PC-3 (cell line): ENCODE measurements around the gene SMOC2. TPM values are rescaled to one million over a fixed set of nuclear protein-coding genes. Genes with fewer than 3 reads are reported as not detected.

ENCODE experiments used
- ATAC-seq: fragments of 200-7000 bp; cut with Tn5 transposase; 2 replicates; pipeline ENCODE4 v1.9.1; 2020; ENCODE audit warnings: mild to moderate bottlenecking, moderate library complexity
- BruUV-seq: library from RNA; stranded (reverse); fragments of 400-500 nt; replicated peaks from 2 replicates; lab custom pipeline; 2021; lab: Mats Ljungman, UMichigan
- CTCF ChIA-PET: fragments of 300-600 bp; sonication (Branson Sonifier 250); formaldehyde crosslinking; loops from one replicate; lab custom pipeline; 2022; ENCODE audit warnings: antibody characterized with exemption; lab: Charles Lee
- POLR2A ChIA-PET: fragments of 300-600 bp; sonication (Branson Sonifier 250); formaldehyde crosslinking; loops from one replicate; lab custom pipeline; 2022; ENCODE audit warnings: antibody characterized with exemption; ENCODE audit not compliant: unreplicated experiment; lab: Charles Lee
- DNase-seq: peaks from one replicate; pipeline ENCODE4 v3.0.0-alpha.2; 2015
- H2AFZ ChIP-seq: fragments of 300-600 bp; sonication (generic); 2 replicates; pipeline ENCODE4 v1.6.0; 2016; ENCODE audit warnings: antibody characterized with exemption, low read length
- H3F3A ChIP-seq: fragments of 300-600 bp; sonication (generic); one replicate; pipeline ENCODE4 v1.6.0; 2017; ENCODE audit warnings: antibody characterized with exemption, low read length, control low read depth, mild to moderate bottlenecking; ENCODE audit not compliant: unreplicated experiment
- H3K27ac ChIP-seq: fragments of 300-600 bp; sonication (generic); 2 replicates; pipeline ENCODE4 v1.5.1; 2016; ENCODE audit warnings: mild to moderate bottlenecking, low read length
- H3K27me3 ChIP-seq: fragments of 300-600 bp; sonication (generic); 2 replicates; pipeline ENCODE4 v1.6.1; 2016; ENCODE audit warnings: low read length, mixed read lengths
- H3K36me3 ChIP-seq: fragments of 300-600 bp; sonication (generic); 2 replicates; pipeline ENCODE4 v1.6.1; 2016; ENCODE audit warnings: low read depth, mixed run types, low read length, mixed read lengths
- H3K4me1 ChIP-seq: fragments of 300-600 bp; sonication (generic); 2 replicates; pipeline ENCODE4 v1.5.1; 2016; ENCODE audit warnings: low read length; ENCODE audit not compliant: insufficient read depth
- H3K4me2 ChIP-seq: fragments of 300-600 bp; sonication (generic); 2 replicates; pipeline ENCODE4 v1.6.0; 2016; ENCODE audit warnings: low read length
- H3K4me3 ChIP-seq: fragments of 300-600 bp; sonication (generic); 2 replicates; pipeline ENCODE4 v1.5.1; 2016; ENCODE audit warnings: mild to moderate bottlenecking, low read length, mixed read lengths
- H3K79me2 ChIP-seq: fragments of 300-600 bp; sonication (generic); 2 replicates; pipeline ENCODE4 v1.6.1; 2017; ENCODE audit warnings: low read length, mixed read lengths
- H3K9ac ChIP-seq: fragments of 300-600 bp; sonication (generic); 2 replicates; pipeline ENCODE4 v1.6.0; 2016; ENCODE audit warnings: mild to moderate bottlenecking, low read length
- H3K9me2 ChIP-seq: fragments of 300-600 bp; sonication (generic); replicated peaks from 2 replicates; pipeline ENCODE4 v1.6.1; 2016; ENCODE audit warnings: mixed run types, low read length, mixed read lengths
- H3K9me3 ChIP-seq: fragments of 300-600 bp; sonication (generic); 2 replicates; pipeline ENCODE4 v1.6.1; 2016; ENCODE audit warnings: low read length, mixed read lengths
- H4K20me1 ChIP-seq: fragments of 300-600 bp; sonication (generic); 2 replicates; pipeline ENCODE4 v1.6.1; 2016; ENCODE audit warnings: low read length, mixed read lengths
- EZH2 ChIP-seq: fragments of 300-600 bp; sonication (generic); IDR thresholded peaks from one replicate; pipeline ENCODE4 v1.6.1; 2017; ENCODE audit warnings: antibody characterized with exemption, mild to moderate bottlenecking, low read length; ENCODE audit not compliant: unreplicated experiment
- EZH2phosphoT487 ChIP-seq: fragments of 300-600 bp; sonication (generic); IDR thresholded peaks from 2 replicates; pipeline ENCODE4 v1.6.1; 2018; ENCODE audit warnings: mild to moderate bottlenecking, antibody characterized with exemption, low read length, borderline replicate concordance
- intact Hi-C: fragments of 100-400 bp; cut with micrococcal nuclease; formaldehyde crosslinking; loops from 2 replicates; pipeline ENCODE4 v1.9.0; 2023
- total RNA-seq: library from RNA; depleted of rRNA; stranded (reverse); fragments of >200 nt; gene quantifications from 2 replicates; pipeline ENCODE4 v1.2.3, GENCODE V29; 2014
- TF ChIP-seq, protein P1 (sequence below): fragments of 300-600 bp; sonication (generic); conservative IDR thresholded peaks from 2 replicates; pipeline ENCODE4 v1.5.1; 2017; ENCODE audit warnings: antibody characterized with exemption, low read depth, mild to moderate bottlenecking, low read length

SMOC2 gene
- total RNA-seq, 1 experiment from 2014 or later: not detected

DNA sequence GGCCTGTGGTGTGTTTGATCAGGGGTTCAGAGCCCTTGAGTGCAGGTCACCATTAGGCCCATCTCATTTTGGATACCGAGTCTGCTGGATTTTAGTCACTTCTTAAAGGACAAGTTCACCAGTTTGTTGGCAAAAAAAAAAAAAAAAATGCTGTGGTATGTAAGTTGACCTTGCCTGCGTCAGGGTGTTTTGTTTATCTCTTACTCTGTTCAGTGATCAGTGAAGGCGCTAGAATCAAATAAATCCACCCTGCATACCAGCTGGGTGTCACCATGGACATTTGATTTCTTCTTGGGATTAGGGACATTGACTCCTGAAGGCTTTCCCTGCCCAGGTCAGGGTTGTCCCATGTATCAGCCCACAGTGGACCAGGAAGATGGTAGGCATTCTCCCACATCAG is 6.7 kb downstream of the SMOC2 start:
- Histone ChIP-seq H3K27ac (no peak overlapping the region), H3K27me3 (peaks cover 21% of the 10 kb centered on the region; the same call in 1 of the 2 replicates), H3K4me3 (no peak overlapping the region), H3K36me3 (no peaks in the 10 kb centered on the region), H3K4me1 (no peaks in the 10 kb centered on the region), H3K9ac (no peak overlapping the region), H2AFZ (no peak overlapping the region), H3K4me2 (no peak overlapping the region), H4K20me1 (no peaks in the 10 kb centered on the region), H3K9me2 (no peaks in the 10 kb centered on the region), H3F3A (no peaks in the 10 kb centered on the region), H3K9me3 (no peaks in the 10 kb centered on the region), H3K79me2 (no peaks in the 10 kb centered on the region)
- ChIA-PET POLR2A (no interaction called here), CTCF (no interaction called here)
- intact Hi-C loops: no loop called here
- no TSS peak for BruUV-seq
- no peak for ATAC-seq
- no peak for TF ChIP-seq EZH2phosphoT487
- no peak for TF ChIP-seq EZH2
- TF ChIP-seq, protein P1, sequence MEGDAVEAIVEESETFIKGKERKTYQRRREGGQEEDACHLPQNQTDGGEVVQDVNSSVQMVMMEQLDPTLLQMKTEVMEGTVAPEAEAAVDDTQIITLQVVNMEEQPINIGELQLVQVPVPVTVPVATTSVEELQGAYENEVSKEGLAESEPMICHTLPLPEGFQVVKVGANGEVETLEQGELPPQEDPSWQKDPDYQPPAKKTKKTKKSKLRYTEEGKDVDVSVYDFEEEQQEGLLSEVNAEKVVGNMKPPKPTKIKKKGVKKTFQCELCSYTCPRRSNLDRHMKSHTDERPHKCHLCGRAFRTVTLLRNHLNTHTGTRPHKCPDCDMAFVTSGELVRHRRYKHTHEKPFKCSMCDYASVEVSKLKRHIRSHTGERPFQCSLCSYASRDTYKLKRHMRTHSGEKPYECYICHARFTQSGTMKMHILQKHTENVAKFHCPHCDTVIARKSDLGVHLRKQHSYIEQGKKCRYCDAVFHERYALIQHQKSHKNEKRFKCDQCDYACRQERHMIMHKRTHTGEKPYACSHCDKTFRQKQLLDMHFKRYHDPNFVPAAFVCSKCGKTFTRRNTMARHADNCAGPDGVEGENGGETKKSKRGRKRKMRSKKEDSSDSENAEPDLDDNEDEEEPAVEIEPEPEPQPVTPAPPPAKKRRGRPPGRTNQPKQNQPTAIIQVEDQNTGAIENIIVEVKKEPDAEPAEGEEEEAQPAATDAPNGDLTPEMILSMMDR: no peak
- DNase-seq: no peak

DNA sequence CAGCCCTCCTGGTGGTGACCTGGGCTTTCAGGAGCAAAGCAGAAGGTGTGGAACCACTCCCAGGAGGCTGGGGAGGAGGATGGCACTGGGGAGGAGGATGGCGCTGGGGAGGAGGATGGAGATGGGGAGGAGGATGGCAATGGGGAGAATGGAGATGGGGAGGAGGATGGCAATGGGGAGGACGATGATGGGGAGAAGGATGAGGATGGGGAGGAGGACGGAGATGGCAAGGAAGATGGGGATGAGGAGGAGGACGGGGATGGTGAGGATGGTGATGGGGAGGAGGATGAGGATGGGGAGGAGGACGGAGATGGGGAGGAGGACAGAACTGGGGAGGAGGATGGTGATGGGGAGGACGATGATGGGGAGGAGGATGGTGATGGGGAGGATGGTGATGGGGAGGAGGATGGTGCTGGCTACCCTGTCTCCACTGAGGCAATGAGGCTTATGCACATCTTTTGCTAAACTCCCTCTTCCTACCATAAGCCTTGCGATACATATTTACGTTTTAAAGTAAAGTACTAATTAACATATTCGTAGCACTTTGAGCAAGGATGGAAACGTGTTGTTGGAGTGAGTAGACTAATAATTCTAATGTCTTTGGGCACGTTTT is 7.4 kb downstream of the SMOC2 start:
- no peak overlapping the region for H3K4me3 ChIP-seq
- no peaks in the 10 kb centered on the region for H3K4me1 ChIP-seq
- no TSS peak for BruUV-seq
- no peaks in the 10 kb centered on the region for H3F3A ChIP-seq
- H3K27me3 ChIP-seq: peaks cover 21% of the 10 kb centered on the region; the same call in 1 of the 2 replicates
- no peaks in the 10 kb centered on the region for H4K20me1 ChIP-seq
- H3K9me2 ChIP-seq: no peaks in the 10 kb centered on the region
- TF ChIP-seq EZH2phosphoT487 (no peak), EZH2 (no peak)
- TF ChIP-seq, protein P1: no peak
- no peak for DNase-seq
- H2AFZ ChIP-seq: no peak overlapping the region
- no peaks in the 10 kb centered on the region for H3K36me3 ChIP-seq
- intact Hi-C loops: no loop called here
- ChIA-PET POLR2A (no interaction called here), CTCF (no interaction called here)
- H3K79me2 ChIP-seq: no peaks in the 10 kb centered on the region
- no peak overlapping the region for H3K9ac ChIP-seq
- H3K27ac ChIP-seq: no peak overlapping the region
- H3K9me3 ChIP-seq: no peaks in the 10 kb centered on the region
- ATAC-seq: no peak
- H3K4me2 ChIP-seq: no peak overlapping the region

- H3K9me3 ChIP-seq: no peaks in the 10 kb centered on the region
- no peaks in the 10 kb centered on the region for H3K79me2 ChIP-seq
- ATAC-seq: no peak
- peaks cover 23% of the 10 kb centered on the region; the same call in 1 of the 2 replicates for H3K27me3 ChIP-seq
- no peaks in the 10 kb centered on the region for H3K36me3 ChIP-seq
- BruUV-seq: no TSS peak
- no peak overlapping the region for H3K27ac ChIP-seq
- no peak overlapping the region for H2AFZ ChIP-seq
- ChIA-PET POLR2A (no interaction called here), CTCF (no interaction called here)
- H3F3A ChIP-seq: no peaks in the 10 kb centered on the region
- no peaks in the 10 kb centered on the region for H4K20me1 ChIP-seq
- H3K9me2 ChIP-seq: no peaks in the 10 kb centered on the region
- TF ChIP-seq, protein P1: no peak
- no peak for TF ChIP-seq EZH2phosphoT487
- TF ChIP-seq EZH2: no peak
- H3K4me3 ChIP-seq: no peak overlapping the region
- intact Hi-C loops: no loop called here
- no peak overlapping the region for H3K9ac ChIP-seq
- DNase-seq: no peak
- no peaks in the 10 kb centered on the region for H3K4me1 ChIP-seq
- no peak overlapping the region for H3K4me2 ChIP-seq
Measured at GRCh38 chr6:168450917-168451316, 9.9 kb downstream of the SMOC2 start.
